HepG2 (cell line): ENCODE results near the gene SLC1A2. TPM values are rescaled to one million over a fixed set of nuclear protein-coding genes. Genes with fewer than 3 reads are reported as not detected.

Experiments used
- ATAC-seq: fragments of 200-7000 bp; cut with Tn5 transposase; 3 replicates; pipeline ENCODE4 v1.9.1; 2020; ENCODE audit warnings: mild to moderate bottlenecking, moderate library complexity
- BruUV-seq: library from RNA; stranded (reverse); fragments of 400-500 nt; replicated peaks from 2 replicates; lab custom pipeline; 2021; lab: Mats Ljungman, UMichigan
- CTCF ChIA-PET: fragments of 300-600 bp; formaldehyde crosslinking; extraction: SDS; loops from one replicate; lab custom pipeline; 2021; ENCODE audit warnings: low total read pairs, inconsistent platforms, low intra/inter-chr PET ratio; lab: Yijun Ruan, JAX
- POLR2A ChIA-PET: fragments of 350-600 bp; sonication (Branson Sonifier 250); formaldehyde crosslinking; loops from one replicate; lab custom pipeline; 2020; ENCODE audit warnings: antibody characterized with exemption, inconsistent platforms; lab: Yijun Ruan, JAX
- DNase-seq: peaks from one replicate; pipeline ENCODE4 v3.0.0-alpha.2; 2015; ENCODE audit warnings: low spot score
- FAIRE-seq: peaks from 3 replicates; lab custom pipeline; 2011; peaks lifted over from hg19 to GRCh38; lab: Jason Lieb, UNC
- H2AFZ ChIP-seq: one replicate; pipeline ENCODE4 v1.6.1; 2011; ENCODE audit warnings: low read length, inconsistent platforms
- H3K27ac ChIP-seq: fragments of 300-600 bp; 3 replicates; pipeline ENCODE4 v1.8.0; 2011; ENCODE audit warnings: mixed run types, mild to moderate bottlenecking, mixed read lengths, low read length, inconsistent platforms; ENCODE audit not compliant: insufficient read depth; ENCODE audit errors: extremely low read length
- H3K27me3 ChIP-seq, 2 experiments: fragments of 200-600 bp in 1 of 2; 2 replicates in 1 of 2; 3 replicates in 1 of 2; pipeline versions ENCODE4 v1.6.0 to v1.8.0; 2011; ENCODE audit warnings: low read length in 2 of 2, mild to moderate bottlenecking in 2 of 2, moderate library complexity in 2 of 2, inconsistent platforms in 1 of 2; ENCODE audit not compliant: insufficient read depth in 2 of 2, control insufficient read depth in 1 of 2
- H3K36me3 ChIP-seq, 2 experiments: fragments of 200-600 bp in 1 of 2; replicated peaks in 1 of 2; 2 replicates in 1 of 2; 3 replicates in 1 of 2; pipeline versions ENCODE4 v1.5.1 to v1.8.0; 2011; ENCODE audit warnings: low read length in 2 of 2, inconsistent platforms in 1 of 2; ENCODE audit not compliant: insufficient read depth in 2 of 2, control insufficient read depth in 1 of 2
- H3K4me1 ChIP-seq: 2 replicates; pipeline ENCODE4 v1.5.1; 2012; ENCODE audit warnings: low read length, inconsistent platforms; ENCODE audit not compliant: insufficient read depth
- H3K4me2 ChIP-seq: 2 replicates; pipeline ENCODE4 v1.6.0; 2011; ENCODE audit warnings: low read depth, low read length, inconsistent platforms
- H3K4me3 ChIP-seq, 3 experiments: fragments of 200-600 bp in 1 of 3; sonication (generic), shearing (Covaris generic) in 1 of 3; replicated peaks in 1 of 3; 2 replicates each; pipeline ENCODE4 v1.5.1; 2011 to 2016; ENCODE audit warnings: low read length in 3 of 3, inconsistent platforms in 2 of 3, low read depth in 2 of 3, mild to moderate bottlenecking in 2 of 3, control low read depth in 1 of 3, mixed read lengths in 1 of 3; ENCODE audit not compliant: insufficient read depth in 1 of 3
- H3K79me2 ChIP-seq: one replicate; pipeline ENCODE4 v1.6.1; 2011; ENCODE audit warnings: low read length, inconsistent platforms; ENCODE audit not compliant: insufficient read depth
- H3K9ac ChIP-seq: 2 replicates; pipeline ENCODE4 v1.6.0; 2011; ENCODE audit warnings: mild to moderate bottlenecking, low read depth, low read length, inconsistent platforms; ENCODE audit not compliant: insufficient read depth
- H3K9me3 ChIP-seq: 2 replicates; pipeline ENCODE4 v1.5.1; 2012; ENCODE audit warnings: mild to moderate bottlenecking, low read length
- H4K20me1 ChIP-seq: 2 replicates; pipeline ENCODE4 v1.6.0; 2011; ENCODE audit warnings: inconsistent platforms, mild to moderate bottlenecking, low read length, moderate library complexity; ENCODE audit not compliant: insufficient read depth
- CBX1 ChIP-seq: IDR thresholded peaks from one replicate; pipeline ENCODE4 v1.6.1; 2016; ENCODE audit warnings: antibody characterized with exemption, low read depth
- DPF2 ChIP-seq: sonication (generic); formaldehyde crosslinking; IDR thresholded peaks from 2 replicates; pipeline ENCODE4 v1.4.0; 2020; ENCODE audit warnings: mild to moderate bottlenecking, low read depth, missing genetic modification reagents, borderline replicate concordance
- HNF1B ChIP-seq: sonication (generic); formaldehyde crosslinking; IDR thresholded peaks from 2 replicates; pipeline ENCODE4 v1.5.1; 2020; ENCODE audit warnings: mild to moderate bottlenecking, moderate library complexity, missing genetic modification reagents
- HOMEZ ChIP-seq: IDR thresholded peaks from 2 replicates; pipeline ENCODE4 v1.6.1; 2016; ENCODE audit warnings: low read depth
- ISL2 ChIP-seq: sonication (generic); formaldehyde crosslinking; IDR thresholded peaks from 2 replicates; pipeline ENCODE4 v1.5.0; 2020; ENCODE audit warnings: missing genetic modification reagents
- RAD21 ChIP-seq: fragments of 450-650 bp; formaldehyde crosslinking; IDR thresholded peaks from 2 replicates; pipeline ENCODE4 v1.5.0; 2020; ENCODE audit warnings: mild to moderate bottlenecking
- STAG1 ChIP-seq: sonication (generic); formaldehyde crosslinking; IDR thresholded peaks from 2 replicates; pipeline ENCODE4 v1.4.0; 2020; ENCODE audit warnings: missing genetic modification reagents
- TEAD2 ChIP-seq: sonication (generic); formaldehyde crosslinking; IDR thresholded peaks from 2 replicates; pipeline ENCODE4 v1.9.0; 2021; ENCODE audit warnings: missing genetic modification reagents
- ZBTB26 ChIP-seq: IDR thresholded peaks from 2 replicates; pipeline ENCODE4 v1.6.1; 2016; ENCODE audit warnings: missing compliant biosample characterization, missing genetic modification reagents, borderline replicate concordance
- ZNF33A ChIP-seq: sonication (generic); formaldehyde crosslinking; IDR thresholded peaks from 2 replicates; pipeline ENCODE4 v1.5.1; 2020; ENCODE audit warnings: missing genetic modification reagents, mild to moderate bottlenecking, moderate library complexity, borderline replicate concordance
- ZNF512B ChIP-seq: sonication (generic); formaldehyde crosslinking; IDR thresholded peaks from 2 replicates; pipeline ENCODE4 v1.5.1; 2020; ENCODE audit warnings: missing genetic modification reagents, mild to moderate bottlenecking, borderline replicate concordance
- ZNF530 ChIP-seq: sonication (generic); formaldehyde crosslinking; IDR thresholded peaks from 2 replicates; pipeline ENCODE4 v1.5.0; 2020; ENCODE audit warnings: low read depth, mild to moderate bottlenecking, missing genetic modification reagents
- ZNF564 ChIP-seq: sonication (generic); formaldehyde crosslinking; IDR thresholded peaks from 2 replicates; pipeline ENCODE4 v1.8.1; 2023; ENCODE audit warnings: mild to moderate bottlenecking, missing genetic modification reagents
- WGBS: methylation state at CpG from one replicate; pipeline ENCODE4 v1.1.6; 2017; ENCODE audit warnings: low lambda C conversion rate; 5-methylcytosine and 5-hydroxymethylcytosine counted together
- in situ Hi-C: cut with HindIII; loops from 2 replicates; pipeline ENCODE4 v1.10.0; 2017; ENCODE audit warnings: low pct_unique_long_range_greater_than_20kb; ENCODE audit not compliant: extremely low pct_ligation_motif_present
- intact Hi-C: fragments of 100-400 bp; cut with micrococcal nuclease; formaldehyde crosslinking; loops from one replicate; pipeline ENCODE4 v1.10.0; 2022; ENCODE audit not compliant: unreplicated experiment
- polyA plus RNA-seq, 8 experiments: library from polyadenylated mRNA; depleted of rRNA in 3 of 8; stranded (reverse) in 7 of 8; unstranded in 1 of 8; fragments of >200 nt; fragmentation: Illumina TruSeq in 4 of 8; extraction: Trizol in 4 of 8; gene quantifications; 2 replicates each; pipeline versions ENCODE4 v1.2.1 to v1.2.3, GENCODE V29; 2011 to 2016; ENCODE audit warnings: low read depth in 4 of 8, missing spikeins in 1 of 8, mixed read lengths in 1 of 8; ENCODE audit not compliant: insufficient read depth in 1 of 8
- total RNA-seq, 5 experiments: library from RNA; depleted of rRNA; stranded (reverse); fragments of >200 nt; fragmentation: Illumina TruSeq; extraction: Trizol; gene quantifications; 2 replicates each; pipeline ENCODE4 v1.2.3, GENCODE V29; 2016; ENCODE audit warnings: low read depth in 1 of 5

The SLC1A2 gene
- total and polyA plus RNA-seq, 2 of the 13 experiments (the other 11 are each of a cell fraction or from before 2014, with no cell fraction given): 23.2 to 43.2 TPM

GRCh38 chr11:35237860-35238715, 181.3 kb downstream of the SLC1A2 start:
- no peak overlapping the region for H3K27ac ChIP-seq
- DNase-seq (peak; percentile 47), FAIRE-seq (peak; percentile 79), ATAC-seq (peak; percentile 59)
- in situ Hi-C loops (loop anchor here (5.0 kb wide), 1 partner anchor 311 kb away; no protein-coding TSS in a partner anchor), intact Hi-C loops (loop anchor here (1.0 to 2.0 kb wide), 3 partner anchors 96 to 312 kb away; no protein-coding TSS in a partner anchor)
- WGBS: 41% methylated on average over 15 of the region's 15 CpGs
- H3K9me3 ChIP-seq: no peaks in the 10 kb centered on the region
- no peak overlapping the region for H3K4me3 ChIP-seq
- H4K20me1 ChIP-seq: no peaks in the 10 kb centered on the region
- no peak overlapping the region for H2AFZ ChIP-seq
- H3K4me1 ChIP-seq: peaks cover 12% of the 10 kb centered on the region; the same call in 1 of the 2 replicates
- ChIA-PET POLR2A (no interaction called here), CTCF (interaction anchor here (1.3 to 1.9 kb wide), 2 partner anchors 154 to 312 kb away, joined by 4 to 14 read pairs; no protein-coding TSS in a partner anchor)
- H3K9ac ChIP-seq: no peak overlapping the region
- no peaks in the 10 kb centered on the region for H3K36me3 ChIP-seq
- H3K79me2 ChIP-seq: no peaks in the 10 kb centered on the region
- peak overlapping the region; percentile 25 for H3K4me2 ChIP-seq
- H3K27me3 ChIP-seq: no peaks in the 10 kb centered on the region
- no TSS peak for BruUV-seq
- TF ChIP-seq ISL2 (CRISPR knock-in tag) (no peak), CBX1 (no peak), HNF1B (CRISPR knock-in tag) (0 out of 2 replicates have a peak, but pooled peaks have one; percentile 21), RAD21 (CRISPR knock-in tag) (peak; percentile 50), STAG1 (CRISPR knock-in tag) (peak; percentile 77), DPF2 (CRISPR knock-in tag) (no peak), ZNF564 (CRISPR knock-in tag) (no peak), ZNF530 (CRISPR knock-in tag) (no peak), HOMEZ (CRISPR knock-in tag) (peak; percentile 68; the same call in 1 of the 2 replicates), ZNF33A (CRISPR knock-in tag) (no peak), ZNF512B (no peak), TEAD2 (CRISPR knock-in tag) (no peak), ZBTB26 (no peak)
